GM19099 (cell line): ENCODE results near the gene PCDHB11.
"Not testable (repeated sequence)": the region's sequence is repeated elsewhere in the genome, so short reads cannot be mapped to it uniquely, and the experiment has no call there.

Experiments used
- POLR2A ChIP-seq: IDR thresholded peaks from 3 replicates; pipeline ENCODE4 v1.6.1; 2011; ENCODE audit warnings: low read depth; ENCODE audit not compliant: insufficient read length; ENCODE audit errors: extremely low read depth

Gene PCDHB11

GRCh38 chr5:141196363-141196762, 3.1 kb upstream of the PCDHB11 start:
- no peak for TF ChIP-seq POLR2A

DNA sequence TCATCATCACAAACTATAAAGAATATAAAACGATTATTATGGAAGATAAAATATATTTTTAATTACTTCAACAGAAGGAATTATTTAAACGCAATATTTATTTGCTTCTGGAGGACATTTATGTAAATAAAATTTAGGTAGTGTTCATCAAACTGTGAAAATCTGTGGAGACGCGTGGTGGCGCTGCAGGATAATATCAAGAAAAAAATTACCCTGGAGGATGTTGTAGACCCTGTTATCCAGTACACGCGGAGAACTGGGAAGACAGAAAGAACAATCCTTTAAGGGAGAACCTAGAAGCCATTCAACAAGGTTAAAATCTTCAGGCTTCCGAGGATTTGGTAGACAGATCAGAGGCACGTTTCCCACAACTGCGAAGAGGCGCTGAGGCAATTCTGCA, 9.1 kb downstream of the PCDHB11 start, which contains the start of gene PCDHB12:
Gene PCDHB12, plus strand, starts transcription at position 242 of the 400 bp plus-strand sequence. CDS start 189 bp downstream, outside the sequence.
- TF ChIP-seq POLR2A = no peak

GRCh38 chr5:141213656-141214339, 14.4 kb downstream of the PCDHB11 start, which contains the start of gene PCDHB13:
TSS of gene PCDHB13 (plus strand) at chr5:141213919. CDS start at chr5:141214124, 205 bp downstream.
- TF ChIP-seq POLR2A = not testable (repeated sequence)

GRCh38 chr5:141223112-141223783, 23.8 kb downstream of the PCDHB11 start, which contains the start of gene PCDHB14:
TSS of gene PCDHB14 (plus strand) at chr5:141223343. CDS start at chr5:141223506, 163 bp downstream.
- no peak for TF ChIP-seq POLR2A

DNA sequence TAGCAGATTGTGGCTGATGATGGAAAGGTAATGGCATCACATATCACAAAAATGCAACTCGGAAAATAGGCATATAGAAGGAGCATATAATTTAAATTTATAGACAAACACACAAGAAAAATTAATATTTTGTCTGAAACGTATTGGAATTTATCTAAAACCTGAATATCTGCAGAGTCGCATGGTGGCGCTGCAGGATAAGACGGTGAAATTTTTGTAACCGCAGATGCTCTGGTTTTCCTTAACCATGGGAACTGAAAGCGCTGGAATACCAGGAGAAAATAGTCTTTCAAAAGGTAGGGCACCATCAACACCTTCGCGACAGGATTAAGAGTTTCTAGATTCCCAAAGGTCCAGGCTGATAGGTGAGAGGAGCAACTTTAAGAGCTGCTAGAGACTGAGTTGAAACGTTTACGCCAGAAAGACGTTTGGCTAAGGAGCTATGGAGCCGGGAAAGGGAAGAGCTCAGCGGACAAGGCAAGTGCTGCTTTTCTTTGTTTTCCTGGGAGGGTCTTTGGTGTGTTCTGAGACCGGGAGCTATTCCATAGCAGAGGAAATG, 34.8 kb downstream of the PCDHB11 start:
- no peak for TF ChIP-seq POLR2A

DNA sequence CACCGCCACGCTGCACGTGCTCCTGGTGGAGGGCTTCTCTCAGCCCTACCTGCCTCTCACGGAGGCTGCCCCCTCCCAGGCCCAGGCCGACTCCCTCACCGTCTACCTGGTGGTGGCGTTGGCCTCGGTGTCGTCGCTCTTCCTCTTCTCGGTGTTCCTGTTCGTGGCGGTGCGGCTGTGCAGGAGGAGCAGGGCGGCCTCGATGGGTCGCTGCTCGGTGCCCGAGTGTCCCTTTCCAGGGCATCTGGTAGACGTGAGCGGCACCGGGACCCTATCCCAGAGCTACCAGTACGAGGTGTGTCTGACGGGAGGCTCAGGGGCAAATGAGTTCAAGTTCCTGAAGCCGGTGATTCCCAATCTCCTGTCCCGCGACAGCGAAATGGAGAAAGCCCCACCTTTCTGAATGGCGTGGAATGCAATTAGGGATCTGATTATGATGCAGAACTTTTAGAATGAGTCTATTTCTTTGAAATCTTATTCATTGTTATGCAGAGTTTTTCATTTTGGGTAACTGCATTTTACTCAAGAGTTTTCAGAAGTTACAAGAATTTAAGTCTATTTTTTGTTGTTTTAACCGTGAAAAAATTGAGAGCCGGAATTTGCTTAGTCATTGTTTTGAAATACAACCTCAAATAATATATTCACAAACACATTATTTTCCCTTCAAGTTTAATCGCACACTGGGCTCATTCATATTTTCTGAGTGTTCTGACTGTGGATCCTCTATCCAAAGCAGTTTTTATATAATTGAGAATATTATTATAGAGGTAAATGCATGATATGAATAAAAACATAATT, 37.3 kb downstream of the PCDHB11 start:
- no peak for TF ChIP-seq POLR2A

GRCh38 chr5:141241496-141241895, 42.1 kb downstream of the PCDHB11 start:
- TF ChIP-seq POLR2A = no peak

- TF ChIP-seq POLR2A = no peak
Measured at GRCh38 chr5:141245250-141245717, 45.9 kb downstream of the PCDHB11 start, which contains the start of gene PCDHB15. TSS of gene PCDHB15 (plus strand) at chr5:141245395. CDS start at chr5:141245579, 184 bp downstream.

DNA sequence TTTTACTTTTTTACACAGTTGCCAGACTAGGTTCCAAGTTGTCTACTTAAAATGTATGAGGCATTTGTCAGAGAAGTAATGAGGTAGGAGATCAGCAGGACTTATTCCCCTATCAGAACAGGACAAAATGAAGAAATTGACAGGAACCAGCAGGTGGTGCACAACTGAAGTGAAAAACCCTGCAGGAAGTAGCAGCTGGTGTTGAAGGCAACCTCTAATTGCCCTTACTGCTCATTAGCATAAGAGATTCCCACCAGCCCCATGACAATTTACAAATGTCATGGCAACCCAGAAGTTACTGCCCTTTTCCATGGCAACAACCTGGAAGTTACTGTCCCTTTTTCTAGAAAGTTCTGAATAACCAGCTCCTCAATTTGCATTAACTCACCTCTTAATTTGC, 51.1 kb downstream of the PCDHB11 start:
- no peak for TF ChIP-seq POLR2A
